MM.1S (cell line): ENCODE data around the gene PINK1.

ENCODE experiments used
- DNase-seq: peaks from one replicate; pipeline ENCODE4 v3.0.0-alpha.2; 2015
- H2AFZ ChIP-seq: fragments of 300-600 bp; sonication (generic); 2 replicates; pipeline ENCODE4 v1.6.0; 2016; ENCODE audit warnings: antibody characterized with exemption, low read length
- H3F3A ChIP-seq: fragments of 300-600 bp; sonication (generic); 2 replicates; pipeline ENCODE4 v1.6.1; 2016; ENCODE audit warnings: mild to moderate bottlenecking, antibody characterized with exemption, low read length, moderate library complexity, mixed read lengths; ENCODE audit not compliant: insufficient read depth
- H3K27ac ChIP-seq: fragments of 300-600 bp; sonication (generic); 2 replicates; pipeline ENCODE4 v1.5.1; 2016; ENCODE audit warnings: mild to moderate bottlenecking, low read length
- H3K27me3 ChIP-seq: fragments of 300-600 bp; sonication (generic); replicated peaks from 2 replicates; pipeline ENCODE4 v1.6.0; 2016; ENCODE audit warnings: low read length; ENCODE audit not compliant: insufficient read depth
- H3K36me3 ChIP-seq: fragments of 300-600 bp; sonication (generic); replicated peaks from 2 replicates; pipeline ENCODE4 v1.6.1; 2016; ENCODE audit warnings: mild to moderate bottlenecking, low read length, mixed read lengths; ENCODE audit not compliant: insufficient read depth
- H3K4me1 ChIP-seq: fragments of 300-600 bp; sonication (generic); 2 replicates; pipeline ENCODE4 v1.6.1; 2016; ENCODE audit warnings: low read length, mixed read lengths
- H3K4me2 ChIP-seq: fragments of 300-600 bp; sonication (generic); 2 replicates; pipeline ENCODE4 v1.6.0; 2016; ENCODE audit warnings: low read depth, low read length
- H3K4me3 ChIP-seq: fragments of 300-600 bp; sonication (generic); 2 replicates; pipeline ENCODE4 v1.5.1; 2016; ENCODE audit warnings: low read length, mixed read lengths
- H3K79me2 ChIP-seq: fragments of 300-600 bp; sonication (generic); 2 replicates; pipeline ENCODE4 v1.6.1; 2016; ENCODE audit warnings: mixed run types, low read length, mixed read lengths
- H3K9ac ChIP-seq: fragments of 300-600 bp; sonication (generic); 2 replicates; pipeline ENCODE4 v1.6.1; 2016; ENCODE audit warnings: low read length, mixed read lengths
- H3K9me2 ChIP-seq: fragments of 300-600 bp; sonication (generic); replicated peaks from 2 replicates; pipeline ENCODE4 v1.6.1; 2016; ENCODE audit warnings: mild to moderate bottlenecking, low read length, mixed read lengths; ENCODE audit not compliant: insufficient read depth
- H3K9me3 ChIP-seq: fragments of 300-600 bp; sonication (generic); replicated peaks from 2 replicates; pipeline ENCODE4 v1.6.1; 2016; ENCODE audit warnings: mild to moderate bottlenecking, low read length, mixed read lengths; ENCODE audit not compliant: insufficient read depth
- H4K20me1 ChIP-seq: fragments of 300-600 bp; sonication (generic); 2 replicates; pipeline ENCODE4 v1.6.1; 2016; ENCODE audit warnings: mild to moderate bottlenecking, low read length, moderate library complexity, mixed read lengths; ENCODE audit not compliant: insufficient read depth
- EZH2 ChIP-seq: fragments of 300-600 bp; sonication (generic); optimal IDR thresholded peaks from 2 replicates; pipeline ENCODE3; 2017; ENCODE audit warnings: low read depth, mild to moderate bottlenecking, antibody characterized with exemption, low read length, mixed read lengths
- EZH2phosphoT487 ChIP-seq: fragments of 300-600 bp; sonication (generic); IDR thresholded peaks from 2 replicates; pipeline ENCODE4 v1.6.1; 2018; ENCODE audit warnings: antibody characterized with exemption, low read length
- TF ChIP-seq, protein P1 (sequence below): fragments of 300-600 bp; sonication (generic); IDR thresholded peaks from 2 replicates; pipeline ENCODE4 v1.5.1; 2016; ENCODE audit warnings: antibody characterized with exemption, low read length, mixed read lengths

Gene PINK1

DNA sequence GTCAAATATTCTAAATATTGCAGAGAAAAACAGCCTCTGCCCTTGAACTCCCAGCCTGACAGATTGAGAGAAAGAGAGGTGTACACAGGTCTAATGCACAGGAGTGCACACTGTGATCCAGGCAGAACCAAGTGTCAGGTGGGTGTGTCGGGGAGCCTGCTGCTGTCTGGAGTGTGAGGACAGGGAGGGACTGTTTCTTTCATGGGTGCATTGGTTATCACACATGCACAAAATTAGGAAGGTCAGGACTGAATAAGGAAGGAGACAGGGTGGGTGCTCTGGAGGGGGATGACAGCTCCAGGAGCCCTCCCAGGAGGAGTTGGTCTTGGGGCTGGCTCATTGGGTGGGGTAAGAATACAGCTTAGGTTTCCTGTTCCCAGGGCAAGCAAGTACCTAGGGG lies 13.3 kb upstream of the PINK1 start:
- Histone ChIP-seq H4K20me1 (no peaks in the 10 kb centered on the region), H3K27ac (no peak overlapping the region), H2AFZ (no peak overlapping the region), H3F3A (no peaks in the 10 kb centered on the region), H3K4me1 (peaks cover 11% of the 10 kb centered on the region), H3K27me3 (peaks cover 10% of the 10 kb centered on the region), H3K9ac (no peak overlapping the region), H3K4me3 (no peak overlapping the region), H3K9me2 (no peaks in the 10 kb centered on the region), H3K4me2 (no peak overlapping the region), H3K36me3 (no peaks in the 10 kb centered on the region), H3K9me3 (no peaks in the 10 kb centered on the region), H3K79me2 (no peaks in the 10 kb centered on the region)
- TF ChIP-seq, protein P1, sequence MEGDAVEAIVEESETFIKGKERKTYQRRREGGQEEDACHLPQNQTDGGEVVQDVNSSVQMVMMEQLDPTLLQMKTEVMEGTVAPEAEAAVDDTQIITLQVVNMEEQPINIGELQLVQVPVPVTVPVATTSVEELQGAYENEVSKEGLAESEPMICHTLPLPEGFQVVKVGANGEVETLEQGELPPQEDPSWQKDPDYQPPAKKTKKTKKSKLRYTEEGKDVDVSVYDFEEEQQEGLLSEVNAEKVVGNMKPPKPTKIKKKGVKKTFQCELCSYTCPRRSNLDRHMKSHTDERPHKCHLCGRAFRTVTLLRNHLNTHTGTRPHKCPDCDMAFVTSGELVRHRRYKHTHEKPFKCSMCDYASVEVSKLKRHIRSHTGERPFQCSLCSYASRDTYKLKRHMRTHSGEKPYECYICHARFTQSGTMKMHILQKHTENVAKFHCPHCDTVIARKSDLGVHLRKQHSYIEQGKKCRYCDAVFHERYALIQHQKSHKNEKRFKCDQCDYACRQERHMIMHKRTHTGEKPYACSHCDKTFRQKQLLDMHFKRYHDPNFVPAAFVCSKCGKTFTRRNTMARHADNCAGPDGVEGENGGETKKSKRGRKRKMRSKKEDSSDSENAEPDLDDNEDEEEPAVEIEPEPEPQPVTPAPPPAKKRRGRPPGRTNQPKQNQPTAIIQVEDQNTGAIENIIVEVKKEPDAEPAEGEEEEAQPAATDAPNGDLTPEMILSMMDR: no peak
- TF ChIP-seq EZH2phosphoT487 (no peak), EZH2 (no peak)
- no peak for DNase-seq

DNA sequence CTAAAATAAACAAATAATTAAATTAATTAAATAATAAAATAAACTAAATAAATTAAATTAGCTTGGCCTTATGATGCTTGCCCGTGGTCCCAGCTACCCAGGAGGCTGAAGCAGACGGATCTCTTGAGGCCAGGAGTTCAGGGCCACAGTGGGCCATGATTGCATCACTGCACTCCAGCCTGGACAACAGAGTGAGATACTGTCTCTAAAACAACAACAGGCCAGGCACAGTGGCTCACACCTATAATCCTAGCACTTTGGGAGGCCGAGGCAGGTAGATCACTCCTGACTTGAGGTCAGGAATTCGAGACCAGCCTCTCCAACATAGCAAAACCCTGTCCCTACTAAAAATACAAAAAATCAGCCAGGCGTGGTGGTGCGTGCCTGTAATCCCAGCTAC lies 12.2 kb upstream of the PINK1 start:
- Histone ChIP-seq H3K9me2 (no peaks in the 10 kb centered on the region), H3K4me1 (peaks cover 11% of the 10 kb centered on the region), H3K4me3 (no peak overlapping the region), H3K79me2 (no peaks in the 10 kb centered on the region), H3K9me3 (no peaks in the 10 kb centered on the region), H3K27me3 (peaks cover 10% of the 10 kb centered on the region), H2AFZ (no peak overlapping the region), H4K20me1 (no peaks in the 10 kb centered on the region), H3K27ac (no peak overlapping the region), H3K9ac (no peak overlapping the region), H3K4me2 (no peak overlapping the region), H3K36me3 (no peaks in the 10 kb centered on the region), H3F3A (no peaks in the 10 kb centered on the region)
- DNase-seq: no peak
- TF ChIP-seq, protein P1: no peak
- TF ChIP-seq EZH2phosphoT487 (no peak), EZH2 (no peak)

DNA sequence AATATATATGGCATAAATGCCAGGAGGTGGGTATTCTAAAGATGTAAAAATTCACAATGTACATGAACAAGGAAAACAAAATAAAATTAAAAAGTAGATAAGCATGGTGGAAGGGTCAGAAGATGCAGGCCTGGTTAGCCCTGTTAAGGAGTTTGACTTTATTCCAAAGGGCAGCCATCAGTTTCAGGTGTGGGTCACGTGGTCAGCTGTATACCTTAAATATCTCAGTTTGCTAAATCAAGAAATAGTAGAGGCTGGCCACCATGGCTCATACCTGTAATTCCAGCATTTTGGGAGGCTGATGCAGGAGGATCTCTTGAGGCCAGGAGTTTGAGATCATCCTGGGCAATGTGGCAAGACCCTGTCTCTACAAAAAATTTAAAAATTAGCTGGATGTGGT lies 8.5 kb upstream of the PINK1 start:
- Histone ChIP-seq H3K9ac (no peak overlapping the region), H2AFZ (no peak overlapping the region), H3K27ac (no peak overlapping the region), H3K9me3 (no peaks in the 10 kb centered on the region), H3K4me3 (no peak overlapping the region), H3K36me3 (no peaks in the 10 kb centered on the region), H3K9me2 (no peaks in the 10 kb centered on the region), H3K4me1 (no peaks in the 10 kb centered on the region), H3K27me3 (peaks cover 28% of the 10 kb centered on the region), H3K79me2 (no peaks in the 10 kb centered on the region), H4K20me1 (no peaks in the 10 kb centered on the region), H3F3A (no peaks in the 10 kb centered on the region), H3K4me2 (no peak overlapping the region)
- DNase-seq: no peak
- TF ChIP-seq, protein P1: no peak
- no peak for TF ChIP-seq EZH2phosphoT487
